HEK293T (cell line): ENCODE measurements around the gene SP6.

Experiments used
- ARNT ChIP-seq: fragments of 450-650 bp; IDR thresholded peaks from 2 replicates; pipeline ENCODE4 v1.6.1; 2017; ENCODE audit warnings: mild to moderate bottlenecking
- BHLHE40 ChIP-seq: fragments of 450-650 bp; IDR thresholded peaks from 2 replicates; pipeline ENCODE4 v1.6.1; 2016; ENCODE audit warnings: mild to moderate bottlenecking, moderate library complexity, borderline replicate concordance
- CTBP1 ChIP-seq: fragments of 450-650 bp; IDR thresholded peaks from 2 replicates; pipeline ENCODE4 v1.6.1; 2016; ENCODE audit warnings: borderline replicate concordance
- ELF4 ChIP-seq: fragments of 450-650 bp; IDR thresholded peaks from 2 replicates; pipeline ENCODE4 v1.6.1; 2017; ENCODE audit warnings: antibody characterized with exemption
- FOXA1 ChIP-seq: fragments of 450-650 bp; IDR thresholded peaks from 2 replicates; pipeline ENCODE4 v1.6.1; 2016; ENCODE audit warnings: mild to moderate bottlenecking
- FOXK2 ChIP-seq: fragments of 450-650 bp; IDR thresholded peaks from 2 replicates; pipeline ENCODE4 v1.6.1; 2016; ENCODE audit warnings: mild to moderate bottlenecking
- FOXM1 ChIP-seq: fragments of 450-650 bp; IDR thresholded peaks from 2 replicates; pipeline ENCODE4 v1.6.1; 2017; ENCODE audit warnings: mild to moderate bottlenecking, borderline replicate concordance
- LEF1 ChIP-seq: fragments of 450-650 bp; IDR thresholded peaks from 2 replicates; pipeline ENCODE4 v1.6.1; 2017; ENCODE audit warnings: mild to moderate bottlenecking, borderline replicate concordance
- PKNOX1 ChIP-seq: fragments of 450-650 bp; IDR thresholded peaks from 2 replicates; pipeline ENCODE4 v1.6.1; 2016
- SP1 ChIP-seq: fragments of 450-650 bp; IDR thresholded peaks from 2 replicates; pipeline ENCODE4 v1.6.1; 2017
- SUZ12 ChIP-seq: fragments of 450-650 bp; IDR thresholded peaks from 2 replicates; pipeline ENCODE4 v1.6.1; 2016; ENCODE audit warnings: mild to moderate bottlenecking
- TARDBP ChIP-seq: fragments of 450-650 bp; IDR thresholded peaks from 2 replicates; pipeline ENCODE4 v1.6.1; 2016
- ZNF384 ChIP-seq: fragments of 450-650 bp; IDR thresholded peaks from 2 replicates; pipeline ENCODE4 v1.6.1; 2016

GRCh38 chr17:47889734-47890529 is 39.0 kb upstream of the SP6 start:
- no peak for TF ChIP-seq BHLHE40
- no peak for TF ChIP-seq SP1
- no peak for TF ChIP-seq FOXK2
- TF ChIP-seq ELF4: no peak
- TF ChIP-seq ARNT: no peak
- no peak for TF ChIP-seq FOXA1
- TF ChIP-seq SUZ12: no peak
- TF ChIP-seq LEF1: no peak
- TF ChIP-seq TARDBP: no peak
- no peak for TF ChIP-seq PKNOX1
- TF ChIP-seq ZNF384: no peak
- no peak for TF ChIP-seq CTBP1
- TF ChIP-seq FOXM1: no peak
